Omental fat pad (tissue), 4 donors: ENCODE measurements around the gene DIAPH1. TPM values are rescaled to one million over a fixed set of nuclear protein-coding genes. Genes with fewer than 3 reads are reported as not detected.

Experiments used
- ATAC-seq: fragments of 150-250 bp; one replicate; pipeline ENCODE4 v1.9.1; 2016; ENCODE audit warnings: mild to moderate bottlenecking, moderate library complexity; ENCODE audit not compliant: low FRiP score
- DNase-seq: peaks from one replicate; pipeline ENCODE4 v3.0.0-alpha.2; 2019; ENCODE audit warnings: low spot score
- total RNA-seq, 4 donors: library from RNA; depleted of rRNA; stranded (reverse); fragments of >200 nt; gene quantifications; one replicate each; pipeline ENCODE4 v1.1.0, GENCODE V29; 2016
- TF ChIP-seq, protein P1 (sequence below), 3 donors: fragments of 450-650 bp; IDR thresholded peaks; one replicate each; pipeline ENCODE4 v1.5.1; 2016 to 2017; ENCODE audit warnings: antibody characterized with exemption in 3 of 3, mild to moderate bottlenecking in 3 of 3, moderate library complexity in 2 of 3

The DIAPH1 gene
- total RNA-seq, 4 donors from 2014 or later, result 35.5 to 93.2 (median 47.9) TPM

- DNase-seq (no peak), ATAC-seq (no peak)
- TF ChIP-seq, protein P1, sequence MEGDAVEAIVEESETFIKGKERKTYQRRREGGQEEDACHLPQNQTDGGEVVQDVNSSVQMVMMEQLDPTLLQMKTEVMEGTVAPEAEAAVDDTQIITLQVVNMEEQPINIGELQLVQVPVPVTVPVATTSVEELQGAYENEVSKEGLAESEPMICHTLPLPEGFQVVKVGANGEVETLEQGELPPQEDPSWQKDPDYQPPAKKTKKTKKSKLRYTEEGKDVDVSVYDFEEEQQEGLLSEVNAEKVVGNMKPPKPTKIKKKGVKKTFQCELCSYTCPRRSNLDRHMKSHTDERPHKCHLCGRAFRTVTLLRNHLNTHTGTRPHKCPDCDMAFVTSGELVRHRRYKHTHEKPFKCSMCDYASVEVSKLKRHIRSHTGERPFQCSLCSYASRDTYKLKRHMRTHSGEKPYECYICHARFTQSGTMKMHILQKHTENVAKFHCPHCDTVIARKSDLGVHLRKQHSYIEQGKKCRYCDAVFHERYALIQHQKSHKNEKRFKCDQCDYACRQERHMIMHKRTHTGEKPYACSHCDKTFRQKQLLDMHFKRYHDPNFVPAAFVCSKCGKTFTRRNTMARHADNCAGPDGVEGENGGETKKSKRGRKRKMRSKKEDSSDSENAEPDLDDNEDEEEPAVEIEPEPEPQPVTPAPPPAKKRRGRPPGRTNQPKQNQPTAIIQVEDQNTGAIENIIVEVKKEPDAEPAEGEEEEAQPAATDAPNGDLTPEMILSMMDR (IDR thresholded peaks at IDR 0.05), result no peak
These were observed 30.4 kb upstream of the DIAPH1 start for GRCh38 chr5:141649056-141649688.

- TF ChIP-seq, protein P1 (IDR thresholded peaks at IDR 0.05), result no peak
- ATAC-seq (no peak), DNase-seq (no peak)
These were observed 29.1 kb upstream of the DIAPH1 start for GRCh38 chr5:141647851-141648250.

DNA sequence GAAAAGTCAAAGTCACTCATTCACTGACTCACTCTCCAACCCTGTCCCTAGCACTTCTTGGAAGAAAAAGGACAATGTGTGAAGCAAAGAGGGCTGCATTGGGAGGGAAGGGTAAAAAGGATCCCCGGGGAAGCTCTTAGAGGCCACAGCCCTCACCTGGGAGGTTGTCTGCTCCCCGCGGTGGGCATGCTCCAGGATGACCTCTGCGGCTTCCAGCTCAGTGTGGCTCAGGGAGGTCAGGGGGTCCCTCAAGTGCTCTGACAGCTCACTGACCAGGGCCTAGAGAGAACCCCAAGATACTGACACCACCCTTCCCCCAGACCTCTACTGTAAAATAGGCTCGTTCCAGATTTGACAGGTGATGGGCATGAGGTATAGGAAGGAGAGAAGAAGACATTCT is 28.4 kb upstream of the DIAPH1 start:
- no peak for ATAC-seq
- TF ChIP-seq, protein P1 (IDR thresholded peaks at IDR 0.05), result no peak
- DNase-seq, result no peak

- no peak for DNase-seq
- TF ChIP-seq, protein P1 (IDR thresholded peaks at IDR 0.05), result no peak
- no peak for ATAC-seq
These were observed 27.2 kb upstream of the DIAPH1 start for GRCh38 chr5:141646026-141646425.

DNA sequence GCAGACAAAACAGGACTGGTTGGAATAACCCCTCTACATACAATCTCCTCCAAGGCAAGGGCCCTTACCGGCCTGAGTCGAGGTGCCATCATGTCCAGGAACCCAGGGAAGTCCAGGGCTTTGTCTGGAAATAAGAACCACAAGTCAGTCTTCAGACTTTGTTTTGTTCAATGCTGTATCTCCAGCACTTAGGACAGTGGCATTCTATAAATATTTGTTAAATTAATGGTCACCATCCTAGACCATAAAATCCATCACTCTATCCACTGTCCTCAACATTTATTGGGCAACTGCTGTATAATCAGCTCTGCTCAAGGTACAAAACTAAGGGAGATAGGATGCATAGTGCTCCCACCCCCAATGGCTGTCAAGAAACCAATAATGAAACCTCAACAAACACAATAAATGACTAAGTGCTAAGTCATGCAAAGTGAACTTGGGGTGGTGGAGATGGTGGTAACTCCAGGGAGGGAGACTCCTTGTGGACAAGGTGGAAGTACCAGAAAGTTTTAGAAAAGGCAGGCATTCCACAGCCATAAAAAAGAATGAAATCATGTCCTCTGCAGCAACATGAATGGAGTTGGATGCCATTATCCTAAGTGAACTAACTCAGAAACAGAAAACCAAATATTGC is 23.0 kb upstream of the DIAPH1 start:
- TF ChIP-seq, protein P1 (IDR thresholded peaks at IDR 0.05), result no peak
- DNase-seq, result no peak
- ATAC-seq, result no peak

DNA sequence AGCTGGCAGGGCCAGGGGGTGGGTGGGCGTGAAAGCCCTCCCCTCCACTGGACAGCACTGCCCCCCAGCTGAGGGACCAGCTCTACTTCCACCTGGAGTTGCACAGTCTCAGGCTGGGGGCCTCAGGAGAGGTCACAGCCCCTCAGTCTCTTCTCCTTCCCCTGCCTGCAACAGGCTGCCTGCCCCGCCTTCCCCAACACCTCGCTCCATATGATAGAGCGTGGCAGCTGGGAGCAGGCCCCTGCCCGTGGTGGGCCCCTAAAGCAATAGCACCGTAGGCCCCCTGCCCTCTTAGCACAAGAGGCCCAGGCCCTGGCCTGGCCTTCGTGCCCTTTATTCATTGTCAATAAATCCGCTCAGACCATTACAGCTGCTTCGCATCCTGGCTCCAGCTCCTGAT is 21.9 kb upstream of the DIAPH1 start:
- TF ChIP-seq, protein P1 (IDR thresholded peaks at IDR 0.05), result no peak
- DNase-seq, result no peak
- ATAC-seq, result no peak

DNA sequence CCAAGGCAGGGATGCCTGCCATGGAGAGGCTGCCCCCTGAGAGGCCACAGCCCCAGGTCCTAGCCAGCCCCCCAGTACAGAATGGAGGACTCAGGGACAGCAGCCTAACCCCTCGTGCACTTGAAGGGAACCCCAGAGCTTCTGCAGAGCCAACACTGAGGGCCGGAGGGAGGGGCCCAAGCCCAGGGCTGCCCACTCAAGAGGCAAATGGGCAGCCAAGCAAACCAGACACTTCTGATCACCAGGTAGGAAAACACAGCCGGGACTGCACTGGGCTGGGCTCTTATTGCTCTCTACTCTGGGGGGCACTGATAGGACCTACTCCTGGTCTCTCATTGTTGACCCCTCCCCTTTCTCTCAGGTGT is 21.2 kb upstream of the DIAPH1 start:
- no peak for DNase-seq
- TF ChIP-seq, protein P1 (IDR thresholded peaks at IDR 0.05), result no peak

More for the DNA sequence above, 21.2 kb upstream of the DIAPH1 start:
- ATAC-seq, result no peak
